Right lobe of liver (tissue), 4 donors: Measurements from ENCODE around the gene RBFOX2.

ENCODE experiments used
- POLR2A ChIP-seq: fragments of 450-650 bp; IDR thresholded peaks from one replicate; pipeline ENCODE4 v1.6.1; 2017; ENCODE audit warnings: antibody characterized with exemption, mild to moderate bottlenecking
- TF ChIP-seq, protein P1 (sequence below), 4 donors: fragments of 200-600 bp in 3 of 4; fragments of 450-650 bp in 1 of 4; IDR thresholded peaks; one replicate each; pipeline versions ENCODE4 v1.5.1 to v1.8.0; 2016 to 2022; ENCODE audit warnings: antibody characterized with exemption in 4 of 4, mild to moderate bottlenecking in 2 of 4
- donor health status: DM: no; HTN: no; CAD: no.
- donor health status: DM: no; HTN: no; CAD: no.
- donor health status: DM: no; HTN: yes; CAD: no.

DNA sequence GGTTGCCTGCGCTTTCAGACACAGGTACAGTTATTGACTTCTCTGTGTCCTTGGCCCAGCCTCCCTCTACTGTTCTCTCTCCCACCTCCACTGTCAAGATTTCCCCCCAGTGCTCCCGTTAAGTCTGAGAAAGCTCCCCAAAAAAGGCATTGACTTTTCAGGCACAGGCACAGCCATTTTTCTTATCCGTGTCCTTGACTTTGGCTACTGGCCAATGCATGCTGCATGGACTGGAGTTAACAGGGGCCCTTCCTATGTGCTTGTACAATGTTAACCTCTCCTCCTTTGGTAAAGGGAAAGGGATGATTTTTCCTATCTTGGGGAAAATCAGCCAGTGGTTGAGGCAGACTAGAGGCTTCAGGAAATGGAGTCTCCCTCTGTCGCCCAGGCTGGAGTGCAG is 306.7 kb downstream of the RBFOX2 start:
- no peak for TF ChIP-seq POLR2A
- TF ChIP-seq, protein P1, sequence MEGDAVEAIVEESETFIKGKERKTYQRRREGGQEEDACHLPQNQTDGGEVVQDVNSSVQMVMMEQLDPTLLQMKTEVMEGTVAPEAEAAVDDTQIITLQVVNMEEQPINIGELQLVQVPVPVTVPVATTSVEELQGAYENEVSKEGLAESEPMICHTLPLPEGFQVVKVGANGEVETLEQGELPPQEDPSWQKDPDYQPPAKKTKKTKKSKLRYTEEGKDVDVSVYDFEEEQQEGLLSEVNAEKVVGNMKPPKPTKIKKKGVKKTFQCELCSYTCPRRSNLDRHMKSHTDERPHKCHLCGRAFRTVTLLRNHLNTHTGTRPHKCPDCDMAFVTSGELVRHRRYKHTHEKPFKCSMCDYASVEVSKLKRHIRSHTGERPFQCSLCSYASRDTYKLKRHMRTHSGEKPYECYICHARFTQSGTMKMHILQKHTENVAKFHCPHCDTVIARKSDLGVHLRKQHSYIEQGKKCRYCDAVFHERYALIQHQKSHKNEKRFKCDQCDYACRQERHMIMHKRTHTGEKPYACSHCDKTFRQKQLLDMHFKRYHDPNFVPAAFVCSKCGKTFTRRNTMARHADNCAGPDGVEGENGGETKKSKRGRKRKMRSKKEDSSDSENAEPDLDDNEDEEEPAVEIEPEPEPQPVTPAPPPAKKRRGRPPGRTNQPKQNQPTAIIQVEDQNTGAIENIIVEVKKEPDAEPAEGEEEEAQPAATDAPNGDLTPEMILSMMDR (IDR thresholded peaks at IDR 0.05) = no peak
